GF-D8 (cell line): ENCODE measurements around the gene CDC42.
"Not testable (repeated sequence)": the region's sequence is repeated elsewhere in the genome, so short reads cannot be mapped to it uniquely, and the experiment has no call there.

Experiments used
- DNase-seq: peaks from one replicate; lab custom pipeline; 2025; lab: John Stamatoyannopoulos, UW

Gene CDC42

DNA sequence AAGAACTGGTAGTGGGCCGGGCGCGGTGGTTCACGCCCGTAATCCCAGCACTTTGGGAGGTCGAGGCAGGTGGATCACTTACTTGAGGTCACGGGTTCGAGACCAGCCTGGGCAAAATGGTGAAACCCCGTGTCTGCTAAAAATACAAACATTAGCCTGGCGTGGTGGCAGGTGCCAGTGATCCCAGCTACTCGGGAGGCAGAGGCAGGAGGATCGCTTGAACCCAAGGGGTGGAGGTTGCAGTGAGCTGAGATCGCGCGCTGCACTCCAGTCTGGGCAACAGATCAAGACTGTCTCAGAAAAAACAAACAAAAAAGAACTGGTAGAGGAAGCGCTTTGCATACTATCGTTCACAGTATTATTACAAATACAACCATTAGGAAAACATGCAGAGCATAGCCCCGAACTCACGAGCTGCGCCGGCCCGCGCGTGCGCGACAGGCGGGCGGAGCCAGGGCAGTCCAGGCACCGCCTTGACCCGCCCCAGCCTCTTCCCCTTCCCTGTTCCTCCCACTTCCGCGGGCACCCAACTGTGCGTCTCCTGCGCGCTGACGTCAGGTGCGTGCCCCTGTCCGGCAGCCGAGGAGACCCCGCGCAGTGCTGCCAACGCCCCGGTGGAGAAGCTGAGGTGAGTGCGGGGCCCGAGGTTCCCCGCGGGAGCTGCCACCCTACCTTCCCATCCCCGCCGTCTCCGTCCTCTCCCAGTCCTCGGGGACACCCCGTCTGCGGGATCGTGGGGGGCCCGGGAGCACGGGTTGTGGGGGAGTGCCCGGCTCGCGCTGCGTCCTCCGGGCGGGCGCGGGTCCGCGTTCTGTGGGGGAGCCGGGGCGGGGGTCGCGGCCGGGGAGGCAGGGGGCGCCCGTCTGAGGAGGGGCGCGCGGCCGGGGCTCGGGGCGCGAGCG is at the start of gene CDC42:
Gene CDC42, plus strand, starts transcription at position 595 of the 902 bp plus-strand sequence. CDS start 25,770 bp downstream, outside the sequence.
- DNase-seq, result peak; percentile 87

DNA sequence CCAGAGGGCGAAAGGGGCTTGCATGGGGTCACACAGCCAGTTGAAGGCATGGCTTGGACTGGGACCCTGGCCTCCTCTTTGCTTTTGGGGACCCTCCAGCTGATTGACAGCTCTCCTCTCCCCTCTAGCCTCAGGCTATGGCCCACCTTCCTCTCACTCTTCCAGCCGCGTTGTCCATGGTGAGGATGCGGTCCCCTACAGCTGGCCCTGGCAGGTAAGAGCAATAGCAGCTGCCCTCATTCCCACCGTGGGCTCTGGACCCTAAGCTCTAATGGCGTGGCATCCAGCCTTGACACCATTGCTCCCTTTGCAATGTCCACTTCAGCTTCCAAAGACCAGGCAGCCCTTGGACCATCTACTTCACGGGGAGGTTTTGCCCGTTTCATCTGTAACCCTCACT is 49.6 kb upstream of the CDC42 start:
- DNase-seq, result not testable (repeated sequence)

DNA sequence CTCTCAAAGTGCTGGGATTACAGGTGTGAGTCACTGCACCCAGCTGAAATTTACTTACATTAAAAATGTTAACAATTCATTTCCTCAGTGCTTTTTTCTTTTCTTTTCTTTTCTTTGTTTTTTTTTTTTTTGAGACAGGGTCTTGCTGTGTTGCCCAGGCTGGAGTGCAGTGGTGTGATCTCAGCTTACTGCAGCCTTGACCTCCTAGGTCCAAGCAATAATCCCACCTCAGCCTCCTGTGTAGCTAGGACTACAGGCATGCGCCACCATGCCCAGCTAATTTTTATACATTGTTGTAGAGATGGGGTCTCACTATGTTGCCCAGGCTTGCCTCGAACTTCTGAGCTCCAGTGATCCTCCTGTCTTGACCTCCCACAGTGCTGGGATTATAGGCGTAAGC is 48.5 kb upstream of the CDC42 start:
- not testable (repeated sequence) for DNase-seq

DNA sequence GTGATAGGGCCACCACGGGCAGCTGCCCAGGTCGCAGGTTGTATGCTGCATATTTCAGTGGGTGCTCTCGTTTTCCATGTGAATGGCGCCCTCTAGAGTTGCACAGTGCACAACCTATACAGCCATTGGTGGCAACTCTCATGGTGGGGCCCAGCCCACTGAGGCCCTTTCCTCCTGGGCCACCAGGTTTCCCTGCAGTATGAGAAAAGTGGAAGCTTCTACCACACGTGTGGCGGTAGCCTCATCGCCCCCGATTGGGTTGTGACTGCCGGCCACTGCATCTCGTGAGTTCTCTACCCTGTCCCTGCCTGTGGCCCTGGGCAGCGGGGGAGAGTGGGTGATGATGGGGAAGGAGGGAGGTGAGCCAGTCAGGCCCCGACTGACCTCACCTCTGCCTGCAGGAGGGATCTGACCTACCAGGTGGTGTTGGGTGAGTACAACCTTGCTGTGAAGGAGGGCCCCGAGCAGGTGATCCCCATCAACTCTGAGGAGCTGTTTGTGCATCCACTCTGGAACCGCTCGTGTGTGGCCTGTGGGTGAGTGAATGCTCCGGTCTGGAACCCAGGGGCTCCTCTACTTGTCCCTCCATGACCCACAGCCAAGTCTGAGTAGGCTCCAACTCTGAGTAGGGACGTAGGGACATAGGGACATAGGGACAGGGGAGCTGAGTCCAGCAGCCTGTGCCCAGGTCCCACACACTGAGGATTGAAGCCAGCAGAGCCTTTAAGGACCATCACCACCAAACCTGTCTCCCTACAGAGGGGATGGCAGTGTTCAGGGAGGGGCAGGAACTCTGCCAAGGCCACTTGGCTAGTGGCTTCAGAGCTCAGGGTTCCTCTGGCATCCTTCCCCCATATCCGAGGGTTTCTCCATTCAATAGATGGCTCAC is 47.0 kb upstream of the CDC42 start:
- not testable (repeated sequence) for DNase-seq

DNA sequence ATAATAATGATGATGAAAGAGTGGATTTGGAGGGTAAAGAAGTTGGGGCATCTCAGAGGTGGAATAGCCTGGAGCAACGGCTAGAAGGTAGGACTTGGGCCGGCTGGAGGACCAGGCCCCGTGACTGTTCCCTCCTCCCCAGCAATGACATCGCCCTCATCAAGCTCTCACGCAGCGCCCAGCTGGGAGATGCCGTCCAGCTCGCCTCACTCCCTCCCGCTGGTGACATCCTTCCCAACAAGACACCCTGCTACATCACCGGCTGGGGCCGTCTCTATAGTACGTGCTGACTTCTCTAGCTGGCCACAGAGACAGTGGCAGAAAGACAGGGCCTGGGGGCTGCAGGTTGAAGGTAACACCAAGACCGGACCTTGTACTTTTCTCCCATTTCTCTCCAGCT is 45.8 kb upstream of the CDC42 start:
- DNase-seq, result not testable (repeated sequence)

DNA sequence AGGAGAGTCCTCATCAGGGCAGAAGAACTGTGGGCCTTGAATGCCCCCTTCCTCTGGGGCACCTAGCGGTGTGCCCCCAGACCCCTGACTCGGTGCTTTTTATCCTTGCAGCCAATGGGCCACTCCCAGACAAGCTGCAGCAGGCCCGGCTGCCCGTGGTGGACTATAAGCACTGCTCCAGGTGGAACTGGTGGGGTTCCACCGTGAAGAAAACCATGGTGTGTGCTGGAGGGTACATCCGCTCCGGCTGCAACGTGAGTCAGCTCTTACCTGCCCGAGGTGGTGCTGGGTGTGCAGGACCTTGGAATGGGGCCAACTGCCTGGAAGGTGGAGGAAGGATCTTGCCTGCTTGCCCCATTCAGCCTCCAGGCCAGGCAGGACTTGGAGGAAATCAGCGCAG is 45.2 kb upstream of the CDC42 start:
- DNase-seq, result not testable (repeated sequence)

DNA sequence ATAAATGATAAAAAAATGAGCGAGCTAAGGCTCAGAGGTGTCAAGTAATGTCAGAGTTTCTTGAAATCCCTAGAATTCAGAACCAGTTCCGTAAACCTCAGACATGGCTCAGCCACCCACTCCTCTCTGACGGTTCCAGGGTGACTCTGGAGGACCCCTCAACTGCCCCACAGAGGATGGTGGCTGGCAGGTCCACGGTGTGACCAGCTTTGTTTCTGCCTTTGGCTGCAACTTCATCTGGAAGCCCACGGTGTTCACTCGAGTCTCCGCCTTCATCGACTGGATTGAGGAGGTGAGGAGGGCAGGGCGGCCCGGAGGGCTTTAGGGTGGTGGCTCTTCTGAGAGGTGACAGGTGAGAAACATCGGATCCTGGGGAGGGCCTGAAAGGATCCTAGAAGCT is 42.9 kb upstream of the CDC42 start:
- not testable (repeated sequence) for DNase-seq

DNA sequence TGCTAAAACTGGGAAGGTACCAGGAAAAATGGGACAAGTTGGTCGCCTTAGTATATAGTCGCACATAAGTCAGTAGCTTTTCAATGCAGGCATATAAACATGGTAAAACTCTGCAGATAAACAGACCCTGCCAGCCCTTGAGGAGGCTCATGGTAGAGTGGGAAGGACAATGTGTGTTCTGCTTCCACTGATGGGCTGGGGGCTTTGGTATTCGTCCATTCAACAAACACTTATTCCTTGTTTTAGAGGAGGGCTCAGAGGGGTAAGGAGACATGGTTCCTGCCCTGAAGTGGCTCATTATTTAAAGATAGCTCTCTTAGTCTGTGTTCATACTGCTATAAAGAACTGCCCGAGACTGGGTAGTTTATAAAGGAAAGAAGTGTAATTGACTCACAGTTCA is 39.8 kb upstream of the CDC42 start:
- DNase-seq, result not testable (repeated sequence)

DNA sequence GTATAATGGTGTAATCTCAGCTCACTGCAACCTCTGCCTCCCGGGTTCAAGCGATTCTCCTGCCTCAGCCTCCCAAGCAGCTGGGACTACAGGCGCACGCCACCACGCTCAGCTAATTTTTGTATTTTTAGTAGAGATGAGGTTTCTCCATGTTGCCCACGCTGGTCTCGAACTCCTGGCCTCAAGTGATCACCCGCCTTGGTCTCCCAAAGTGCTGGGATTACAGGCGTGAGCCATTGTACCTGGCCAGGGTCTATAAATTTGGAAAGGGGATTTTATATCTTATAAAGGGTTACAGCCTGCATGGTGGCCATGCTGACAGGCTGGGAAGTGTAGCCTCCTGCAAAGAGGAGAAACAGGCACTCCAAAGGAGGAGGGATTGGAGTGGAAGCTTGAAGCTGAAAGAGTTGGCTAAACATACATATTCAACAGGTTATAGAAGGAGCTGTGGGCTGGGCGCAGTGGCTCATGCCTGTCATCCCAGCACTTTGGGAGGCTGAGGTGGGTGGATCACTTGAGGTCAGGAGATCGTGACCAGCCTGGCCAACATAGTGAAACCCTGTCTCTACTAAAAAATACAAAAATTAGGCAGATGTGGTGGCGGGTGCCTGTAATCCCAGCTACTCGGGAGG is 37.8 kb upstream of the CDC42 start:
- not testable (repeated sequence) for DNase-seq

DNA sequence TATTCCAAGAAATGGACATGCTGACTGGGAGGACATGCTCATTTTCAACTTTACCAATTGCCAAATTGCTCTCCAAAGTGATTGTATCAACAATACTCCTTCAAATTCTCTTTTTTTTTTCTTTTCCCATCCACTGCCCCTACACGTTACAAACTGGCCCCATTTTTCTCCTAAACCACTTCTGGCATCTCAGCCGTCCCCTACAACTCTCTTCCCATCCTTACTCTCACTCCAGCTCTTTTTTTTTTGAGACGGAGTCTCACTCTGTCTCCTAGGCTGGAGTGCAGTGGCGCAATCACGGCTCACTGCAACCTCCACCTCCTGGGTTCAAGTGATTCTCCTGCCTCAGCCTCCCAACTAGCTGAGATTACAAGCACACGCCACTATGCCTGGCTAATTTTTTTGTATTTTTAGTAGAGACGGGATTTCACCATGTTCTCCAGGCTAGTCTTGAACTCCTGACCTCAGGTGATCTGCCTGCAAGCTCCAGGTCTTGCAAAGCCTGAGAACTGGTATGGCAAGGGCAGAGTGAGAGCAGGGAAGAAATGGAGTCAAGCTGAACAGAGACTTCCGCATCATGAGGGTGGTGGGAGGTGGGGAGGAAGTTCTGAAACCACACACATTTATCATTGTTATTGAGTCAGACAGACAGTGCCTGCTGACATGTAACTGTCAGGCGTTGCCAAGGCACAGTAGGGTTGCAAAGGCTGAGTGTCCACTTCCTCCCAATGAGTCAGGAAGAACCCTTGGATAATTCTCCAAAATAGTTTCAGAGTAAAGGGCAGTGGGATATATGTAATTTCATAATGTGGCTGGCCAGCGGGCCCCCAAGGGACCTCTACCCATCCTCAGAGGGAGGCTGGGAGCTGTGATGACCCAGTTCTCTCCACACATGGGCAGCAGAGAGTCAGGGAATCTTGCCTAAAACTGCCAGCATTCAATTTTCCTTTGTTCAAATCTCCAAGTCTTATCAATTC is 33.6 kb upstream of the CDC42 start:
- peak; percentile 92 for DNase-seq

DNA sequence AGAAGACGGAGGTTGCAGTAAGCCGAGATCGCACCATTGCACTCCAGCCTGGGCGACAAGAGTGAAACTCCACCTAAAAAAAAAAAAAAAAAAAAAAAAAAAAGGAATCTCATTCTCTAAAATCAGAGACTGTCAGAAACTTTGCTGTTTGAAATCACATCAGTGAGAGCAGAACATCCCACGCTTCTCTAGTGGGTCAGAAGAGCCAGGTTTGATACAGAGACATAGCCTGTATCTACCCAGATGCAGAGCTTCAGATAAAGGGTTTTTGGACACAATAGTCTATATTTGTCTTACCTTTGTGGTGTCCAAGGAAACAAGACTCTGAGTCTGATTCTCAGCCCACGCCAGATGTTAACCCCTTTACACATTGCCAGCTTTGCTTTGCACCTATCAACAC is 31.4 kb upstream of the CDC42 start:
- no peak for DNase-seq

DNA sequence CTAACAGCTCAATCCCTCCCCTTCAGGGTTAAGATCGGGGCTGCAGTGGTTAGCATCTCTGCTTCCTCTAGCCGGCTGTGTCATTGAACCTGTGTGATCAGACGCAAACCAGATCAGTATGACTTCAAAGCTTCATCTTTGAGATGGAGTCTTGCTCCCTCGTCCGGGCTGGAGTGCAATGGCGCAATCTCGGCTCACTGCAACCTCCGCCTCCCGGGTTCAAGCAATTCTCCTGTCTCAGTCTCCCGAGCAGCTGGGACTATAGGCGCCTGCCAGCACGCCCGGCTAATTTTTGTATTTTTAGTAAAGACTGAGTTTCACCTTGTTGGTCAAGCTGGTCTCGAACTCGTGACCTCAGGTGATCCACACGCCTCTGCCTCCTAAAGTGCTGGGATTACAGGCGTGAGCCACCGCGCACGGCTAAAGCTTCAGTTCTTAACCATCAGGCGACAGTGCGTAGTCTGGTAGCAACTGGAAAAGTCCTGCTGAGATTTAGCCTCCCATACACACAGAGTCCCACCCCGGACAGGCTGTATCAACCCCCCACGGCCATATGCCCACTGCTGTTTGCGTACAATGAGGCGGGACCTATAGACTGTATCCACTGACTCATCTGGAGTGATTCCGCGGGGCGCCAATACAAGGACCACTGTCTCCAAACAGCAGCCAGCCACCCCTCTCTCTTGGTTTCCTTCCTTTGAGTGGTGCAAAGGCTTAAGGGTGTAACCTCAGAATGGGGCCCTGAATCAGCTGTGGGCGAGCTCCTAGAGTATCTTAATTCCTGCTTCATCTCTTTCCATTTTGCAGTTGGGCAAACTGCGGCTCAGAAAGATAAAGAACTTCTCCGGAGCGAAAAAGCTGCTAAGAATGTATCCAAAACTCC is 27.8 kb upstream of the CDC42 start:
- peak; percentile 66 for DNase-seq

DNA sequence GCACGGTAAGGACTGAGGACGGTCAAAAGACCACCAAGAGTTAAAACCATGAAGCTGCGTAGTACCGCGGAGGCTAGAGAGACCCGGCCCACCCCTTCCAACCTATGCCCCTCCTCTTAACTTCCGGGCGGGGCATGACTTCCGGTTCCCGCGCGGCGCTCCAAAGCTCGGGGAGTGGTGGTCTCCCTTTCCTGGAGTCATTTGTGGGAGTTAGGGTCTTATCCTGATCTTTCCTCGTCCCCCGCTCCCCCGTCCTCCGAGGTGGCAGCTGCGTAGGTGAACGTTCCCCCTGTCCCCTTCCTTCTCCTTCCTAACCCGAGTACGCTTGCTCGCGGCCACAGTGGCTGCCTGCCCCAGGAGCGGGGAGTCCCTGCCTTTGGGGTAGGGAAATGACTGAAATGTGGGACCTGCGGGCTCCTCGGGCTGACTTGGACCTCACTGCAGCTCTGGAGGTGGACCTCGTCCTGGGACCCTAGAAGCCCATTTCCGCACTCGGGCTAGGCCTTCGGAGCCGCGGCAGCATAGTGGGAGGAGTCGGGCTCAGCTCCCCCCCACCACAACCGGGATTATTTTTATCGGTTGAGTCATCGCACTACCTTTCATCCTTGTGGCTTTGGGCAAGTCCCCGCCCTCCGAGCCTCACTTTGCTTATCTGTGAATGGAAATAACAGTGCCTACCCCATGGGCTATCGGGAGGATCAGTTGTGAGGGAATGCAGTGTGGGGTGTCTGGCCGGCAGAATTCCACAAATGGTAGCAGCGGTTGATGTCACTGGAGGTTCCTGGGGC is 26.9 kb upstream of the CDC42 start:
- peak; percentile 84 for DNase-seq

DNA sequence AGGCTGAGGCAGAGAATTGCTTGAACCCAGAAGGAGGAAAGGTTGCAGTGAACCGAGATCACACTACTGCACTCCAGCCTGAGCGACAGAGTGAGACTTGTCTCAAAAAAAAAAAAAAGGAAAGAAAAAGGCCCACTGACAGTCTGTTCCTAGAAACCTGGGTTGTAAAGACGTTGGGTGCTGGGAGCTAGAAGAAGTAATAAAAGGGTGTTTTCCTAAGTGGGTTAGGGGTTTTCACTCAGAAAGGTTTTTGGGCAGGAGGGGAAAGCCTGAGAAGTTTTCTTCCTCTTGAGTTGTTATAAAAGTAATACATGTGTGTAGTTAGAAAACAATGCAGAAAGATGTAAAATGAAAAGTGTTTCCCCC is 25.6 kb upstream of the CDC42 start:
- DNase-seq, result no peak

DNA sequence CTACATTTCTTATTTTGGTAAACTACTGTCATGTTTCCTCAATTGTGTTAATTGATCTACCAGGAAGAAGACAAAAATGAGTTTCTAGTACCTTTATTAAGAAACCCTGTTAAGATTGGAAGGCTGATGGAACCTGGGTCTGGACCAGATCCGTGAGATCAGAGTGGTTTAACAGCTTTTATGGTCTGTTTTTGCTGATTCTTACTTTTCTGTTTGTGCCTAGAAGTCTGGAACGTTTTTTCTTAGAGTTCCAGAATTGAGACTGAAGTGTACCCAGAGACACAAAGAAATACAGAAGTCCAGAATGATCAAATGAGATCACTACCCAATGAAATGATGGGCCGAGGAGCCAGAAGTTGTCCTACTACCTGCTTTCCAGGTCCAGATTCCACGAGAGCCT is 22.5 kb upstream of the CDC42 start:
- DNase-seq, result no peak

DNA sequence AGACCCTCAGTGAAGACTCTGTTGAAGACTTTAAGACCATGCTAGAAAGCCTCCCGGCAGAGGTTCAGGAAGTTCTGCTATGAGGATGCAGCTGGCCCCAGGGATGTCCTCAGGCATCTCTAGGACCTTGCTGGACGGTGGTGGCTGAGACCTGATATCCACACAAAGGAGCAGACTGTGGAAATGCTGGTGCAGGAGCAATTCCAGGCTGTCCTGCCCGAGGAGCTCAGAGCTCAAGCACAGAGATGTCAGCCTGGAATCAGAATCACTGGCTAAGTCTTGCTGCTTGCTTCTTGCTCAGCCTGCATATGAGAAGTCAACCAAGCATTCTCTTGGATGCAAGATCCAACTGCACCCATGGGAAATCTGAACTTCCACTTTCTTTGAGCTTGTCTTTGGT is 22.0 kb upstream of the CDC42 start:
- DNase-seq, result no peak

DNA sequence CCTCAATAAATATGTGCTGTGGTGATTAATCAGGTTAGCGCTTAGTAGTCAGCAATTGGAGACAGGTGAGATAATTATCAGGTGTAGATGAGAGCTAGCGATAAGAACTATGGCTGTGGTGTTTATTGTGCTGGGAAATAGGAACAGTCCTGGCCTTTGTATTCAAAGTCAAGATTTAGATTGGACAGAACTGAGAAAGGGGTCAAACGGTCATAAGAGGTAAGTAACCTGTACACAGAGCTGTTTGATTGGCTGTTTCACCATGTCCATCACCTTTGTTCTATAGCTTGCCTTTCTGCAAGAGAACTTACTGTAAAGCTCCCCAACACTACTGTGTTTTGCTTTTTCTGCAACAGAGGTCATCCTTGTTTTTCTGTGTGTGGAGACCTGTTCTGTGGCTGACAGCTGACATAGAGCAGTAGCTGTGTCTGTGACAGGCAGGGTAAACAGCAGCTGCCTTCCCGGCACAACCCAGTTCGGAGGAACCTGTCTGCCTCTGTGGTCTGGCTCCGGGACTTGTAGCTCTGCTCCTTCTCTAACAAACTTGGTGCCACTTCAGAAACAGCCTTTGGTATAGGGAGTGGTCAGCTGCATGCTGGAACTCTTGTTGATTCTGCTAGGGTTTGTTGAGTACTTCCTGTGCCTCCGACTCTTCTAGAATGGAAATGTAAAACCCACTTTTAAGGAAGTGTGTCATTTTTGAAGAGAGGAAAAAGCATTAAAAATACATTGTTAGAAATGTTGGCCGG is 21.1 kb upstream of the CDC42 start:
- DNase-seq, result no peak

DNA sequence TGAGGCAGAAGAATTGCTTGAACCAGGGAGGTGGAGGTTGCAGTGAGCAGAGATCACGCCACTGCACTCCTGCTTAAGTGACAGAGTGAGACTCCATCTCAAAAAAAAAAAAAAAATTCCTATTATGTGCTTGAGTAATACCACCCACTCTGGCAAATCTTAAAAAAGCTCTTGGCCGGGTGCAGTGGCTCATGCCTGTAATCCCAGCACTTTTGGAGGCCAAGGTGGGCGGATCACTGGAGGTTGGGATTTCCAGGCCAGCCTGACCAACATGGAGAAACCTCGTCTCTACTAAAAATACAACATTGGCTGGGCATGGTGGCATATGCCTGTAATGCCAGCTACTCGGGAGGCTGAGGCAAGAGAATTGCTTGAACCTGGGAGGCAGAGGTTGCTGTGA is 17.7 kb upstream of the CDC42 start:
- not testable (repeated sequence) for DNase-seq

DNA sequence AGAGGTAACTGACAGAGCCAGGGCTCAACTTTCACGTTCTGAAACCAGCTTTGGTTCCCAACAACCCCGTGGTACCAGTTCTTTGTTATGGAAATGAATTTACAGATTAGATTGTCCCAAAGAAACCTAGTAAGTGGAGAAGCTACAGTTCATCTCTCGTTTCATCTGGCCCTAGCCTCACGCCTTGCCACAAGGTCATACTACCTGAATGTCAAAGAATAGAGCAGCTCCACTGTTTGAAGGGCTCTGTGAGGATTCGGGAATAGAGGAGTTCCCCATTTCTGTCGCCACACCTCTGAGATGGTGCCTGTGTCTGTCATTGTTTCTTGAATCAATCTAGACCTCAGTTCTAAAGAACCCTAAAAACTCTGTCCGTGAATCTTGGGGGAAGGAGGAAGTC is 15.0 kb upstream of the CDC42 start:
- no peak for DNase-seq
